A549 treated with AZD2906 at 1 μM for 4 hours (cell line): ENCODE results near the gene CC2D1B. TPM values are rescaled to one million over a fixed set of nuclear protein-coding genes. Genes with fewer than 3 reads are reported as not detected.

ENCODE experiments used
- total RNA-seq: library from RNA; stranded (reverse); fragments of 200-300 nt; extraction: Qiagen RNA extraction; gene quantifications from 5 replicates; pipeline ENCODE4 v1.2.3, GENCODE V29; 2022

The CC2D1B gene
- total RNA-seq: 18.2 to 22.9 TPM (median 20.6 TPM) in 5 replicates

GRCh38 chr1:52365746-52366516, at the start of gene CC2D1B:
Gene CC2D1B, minus strand, starts transcription at chr1:52366205. Its CDS starts 1,585 bp downstream, at chr1:52364620.

GRCh38 chr1:52404116-52404974, 38.3 kb upstream of the CC2D1B start, which contains the start of the genes ORC1 and PRPF38A:
Gene ORC1, minus strand, starts transcription at chr1:52404423. Its CDS starts 2,200 bp downstream, at chr1:52402223.
Gene PRPF38A, plus strand, starts transcription at chr1:52404602. Its CDS starts 148 bp downstream, at chr1:52404750.

Other genes starting within 250 kb of the CC2D1B start
- 7.0 to 9.4 TPM (median 7.9 TPM) in 5 replicates for gene ZFYVE9, start 224.1 kb downstream of the CC2D1B start, total RNA-seq
- gene ORC1, start 38.2 kb upstream of the CC2D1B start, total RNA-seq: 22.0 to 27.7 TPM (median 23.6 TPM) in 5 replicates
- 20.3 to 24.3 TPM (median 22.9 TPM) in 5 replicates for gene PRPF38A, start 38.4 kb upstream of the CC2D1B start, total RNA-seq
- 32.1 to 41.3 TPM (median 34.6 TPM) in 5 replicates for gene TUT4, start 186.9 kb upstream of the CC2D1B start, total RNA-seq
- gene GPX7, start 236.2 kb upstream of the CC2D1B start, total RNA-seq: not detected in 5 replicates